Sigmoid colon (tissue), 7 donors: Measurements from ENCODE around the gene UBE2Q1. TPM values are rescaled to one million over a fixed set of nuclear protein-coding genes. Genes with fewer than 3 reads are reported as not detected.
A peak's percentile ranks its signal among the peaks of the same experiment; 100 is the strongest.

Source experiments
- DNase-seq: peaks from one replicate; pipeline ENCODE4 v3.0.0-alpha.2; 2019
- H3K27ac ChIP-seq, 4 donors: fragments of 200-600 bp; sonication (generic); one replicate each; pipeline ENCODE4 v1.5.1; 2016 to 2019; ENCODE audit warnings: mild to moderate bottlenecking in 1 of 4
- H3K27me3 ChIP-seq, 3 donors: fragments of 200-600 bp; sonication (generic); one replicate each; pipeline ENCODE4 v1.5.1; 2019; ENCODE audit warnings: mild to moderate bottlenecking in 1 of 3
- H3K36me3 ChIP-seq, 4 donors: fragments of 200-600 bp; sonication (generic); one replicate each; pipeline ENCODE4 v1.5.1; 2016 to 2019
- H3K4me1 ChIP-seq, 4 donors: fragments of 200-600 bp; sonication (generic); one replicate each; pipeline ENCODE4 v1.5.1; 2017 to 2019
- H3K4me3 ChIP-seq, 4 donors: fragments of 200-600 bp; sonication (generic); one replicate each; pipeline ENCODE4 v1.5.1; 2017 to 2019; ENCODE audit warnings: mild to moderate bottlenecking in 2 of 4, moderate library complexity in 1 of 4
- H3K9me3 ChIP-seq, 4 donors: fragments of 200-600 bp in 3 of 4; sonication (generic) in 3 of 4; one replicate each; pipeline versions ENCODE4 v1.5.1 to v1.6.1; 2013 to 2019
- CTCF ChIP-seq, 4 experiments: fragments of 450-650 bp in 3 of 4; fragments of 200-600 bp in 1 of 4; IDR thresholded peaks; one replicate each; pipeline ENCODE4 v1.5.1; 2016 to 2019; ENCODE audit warnings: antibody characterized with exemption in 4 of 4, mild to moderate bottlenecking in 3 of 4, moderate library complexity in 2 of 4
- EP300 ChIP-seq, 4 donors: sonication (generic); formaldehyde crosslinking; IDR thresholded peaks; one replicate each; pipeline ENCODE4 v1.6.1; 2017; ENCODE audit warnings: antibody characterized with exemption in 4 of 4
- POLR2A ChIP-seq, 2 donors: fragments of 450-650 bp; IDR thresholded peaks; one replicate each; pipeline ENCODE4 v1.6.1; 2016; ENCODE audit warnings: antibody characterized with exemption in 2 of 2, mild to moderate bottlenecking in 2 of 2, moderate library complexity in 2 of 2
- POLR2AphosphoS5 ChIP-seq, 4 donors: sonication (generic); formaldehyde crosslinking; IDR thresholded peaks; one replicate each; pipeline ENCODE4 v1.6.1; 2017; ENCODE audit warnings: antibody characterized with exemption in 4 of 4
- WGBS, 2 donors: extraction: QIAGEN DNeasy Blood & Tissue Kit; methylation state at CpG; one replicate each; pipeline ENCODE4 v1.1.7; 2013; 5-methylcytosine and 5-hydroxymethylcytosine counted together
- intact Hi-C: fragments of 100-400 bp; cut with DNase I; formaldehyde crosslinking; loops from one replicate; pipeline ENCODE4 v1.15.1; 2023
- polyA plus RNA-seq, 3 donors: library from polyadenylated mRNA; stranded (reverse); fragments of 200-250 nt; gene quantifications; one replicate each; pipeline ENCODE4 v1.2.3, GENCODE V29; 2013
- total RNA-seq, 4 donors: library from RNA; depleted of rRNA; stranded (reverse); fragments of >200 nt; gene quantifications; one replicate each; pipeline ENCODE4 v1.1.0, GENCODE V29; 2016
- donor health status: healthy with polysubstance abuse.
- donor health status: Bipolar disorder and iron deficiency.
- donor health status: healthy.

UBE2Q1 gene
- total and polyA plus RNA-seq, 7 donors: 15.1 to 40.7 (median 18.9) TPM

GRCh38 chr1:154548028-154548427 lies 10.4 kb downstream of the UBE2Q1 start:
- Histone ChIP-seq H3K36me3 (peaks cover 30 to 45% (median 41%) of the 10 kb centered on the region in 4 donors), H3K27ac (no peak overlapping the region), H3K4me1 (peaks cover 0 to 20% (median 10%) of the 10 kb centered on the region in 4 donors), H3K9me3 (no peaks in the 10 kb centered on the region), H3K27me3 (peaks cover 0 to 7% (median 0%) of the 10 kb centered on the region in 3 donors), H3K4me3 (no peak overlapping the region)
- TF ChIP-seq CTCF (IDR thresholded peaks at IDR 0.05) (no peak), POLR2A (IDR thresholded peaks at IDR 0.05) (no peak), EP300 (IDR thresholded peaks at IDR 0.05) (no peak), POLR2AphosphoS5 (IDR thresholded peaks at IDR 0.05) (no peak)
- intact Hi-C loops: loop anchor here (2.0 to 5.0 kb wide), 2 partner anchors 69 to 151 kb away; no protein-coding TSS in a partner anchor
- 13 to 46% methylated on average over 1 of the region's 1 CpG for WGBS, 2 donors
- no peak for DNase-seq

GRCh38 chr1:154547105-154547732 lies 11.2 kb downstream of the UBE2Q1 start:
- Histone ChIP-seq H3K4me1 (peaks cover 0 to 15% (median 6%) of the 10 kb centered on the region in 4 donors), H3K36me3 (peaks cover 24 to 37% (median 34%) of the 10 kb centered on the region in 4 donors), H3K27ac (no peak overlapping the region), H3K27me3 (peaks cover 0 to 7% (median 0%) of the 10 kb centered on the region in 3 donors), H3K9me3 (no peaks in the 10 kb centered on the region), H3K4me3 (no peak overlapping the region)
- WGBS, 2 donors: 77 to 83% methylated on average over 11 of the region's 11 CpGs
- intact Hi-C loops: loop anchor here (5.0 kb wide), 1 partner anchor 150 kb away; no protein-coding TSS in a partner anchor
- no peak for TF ChIP-seq POLR2AphosphoS5 (IDR thresholded peaks at IDR 0.05)
- TF ChIP-seq POLR2A (IDR thresholded peaks at IDR 0.05): no peak
- no peak for TF ChIP-seq EP300 (IDR thresholded peaks at IDR 0.05)
- no peak for TF ChIP-seq CTCF (IDR thresholded peaks at IDR 0.05)
- DNase-seq: peak; percentile 18

GRCh38 chr1:154546264-154547063 lies 12.0 kb downstream of the UBE2Q1 start:
- H3K4me1 ChIP-seq: peaks cover 0 to 15% (median 6%) of the 10 kb centered on the region in 4 donors
- H3K36me3 ChIP-seq: peaks cover 16 to 30% (median 26%) of the 10 kb centered on the region in 4 donors
- TF ChIP-seq POLR2AphosphoS5 (IDR thresholded peaks at IDR 0.05): no peak
- no peak for TF ChIP-seq EP300 (IDR thresholded peaks at IDR 0.05)
- peak; percentile 39 to 68 (median 54) for TF ChIP-seq CTCF (IDR thresholded peaks at IDR 0.05)
- 82 to 84% methylated on average over 13 of the region's 13 CpGs for WGBS, 2 donors
- intact Hi-C loops: loop anchor here (5.0 kb wide), 1 partner anchor 149 kb away; no protein-coding TSS in a partner anchor
- H3K27ac ChIP-seq: no peak overlapping the region
- H3K27me3 ChIP-seq: peaks cover 0 to 7% (median 0%) of the 10 kb centered on the region in 3 donors
- peak; percentile 75 for DNase-seq
- H3K4me3 ChIP-seq: no peak overlapping the region
- no peaks in the 10 kb centered on the region for H3K9me3 ChIP-seq

GRCh38 chr1:154541231-154541630 lies 17.2 kb downstream of the UBE2Q1 start:
- intact Hi-C loops: no loop called here
- Histone ChIP-seq H3K27ac (no peak overlapping the region), H3K36me3 (no peaks in the 10 kb centered on the region), H3K27me3 (peaks cover 0 to 7% (median 0%) of the 10 kb centered on the region in 3 donors), H3K4me1 (no peaks in the 10 kb centered on the region), H3K4me3 (no peak overlapping the region), H3K9me3 (no peaks in the 10 kb centered on the region)
- no peak for TF ChIP-seq POLR2AphosphoS5 (IDR thresholded peaks at IDR 0.05)
- DNase-seq: no peak
- WGBS, 2 donors: 51 to 60% methylated on average over 6 of the region's 6 CpGs
